A673 (cell line): ENCODE measurements around the gene ZNF462. TPM values are rescaled to one million over a fixed set of nuclear protein-coding genes. Genes with fewer than 3 reads are reported as not detected.

Source experiments
- BruUV-seq: library from RNA; stranded (reverse); fragments of 400-500 nt; replicated peaks from 2 replicates; lab custom pipeline; 2021; lab: Mats Ljungman, UMichigan
- CTCF ChIA-PET: fragments of 300-600 bp; sonication (Branson Sonifier 250); formaldehyde crosslinking; loops from one replicate; lab custom pipeline; 2022; ENCODE audit warnings: antibody characterized with exemption; lab: Charles Lee
- POLR2A ChIA-PET: fragments of 300-600 bp; sonication (Branson Sonifier 250); formaldehyde crosslinking; loops from one replicate; lab custom pipeline; 2022; ENCODE audit warnings: antibody characterized with exemption; ENCODE audit not compliant: low non-redundant PET; lab: Charles Lee
- DNase-seq: peaks from one replicate; pipeline ENCODE4 v3.0.0-alpha.2; 2015; ENCODE audit warnings: low spot score
- H3K27ac ChIP-seq: fragments of 200-600 bp; sonication (generic); 2 replicates; pipeline ENCODE4 v1.5.1; 2016; ENCODE audit warnings: mixed run types, low read depth, mild to moderate bottlenecking, mixed read lengths, antibody characterized with exemption, low read length; ENCODE audit not compliant: poor library complexity, severe bottlenecking
- H3K27me3 ChIP-seq: fragments of 200-600 bp; sonication (generic); replicated peaks from 2 replicates; pipeline ENCODE4 v1.6.1; 2017; ENCODE audit warnings: mixed run types, low read depth, mild to moderate bottlenecking, mixed read lengths, antibody characterized with exemption, low read length; ENCODE audit not compliant: insufficient read depth, poor library complexity
- H3K36me3 ChIP-seq: fragments of 200-600 bp; sonication (generic); 2 replicates; pipeline ENCODE4 v1.6.1; 2016; ENCODE audit warnings: mixed run types, mild to moderate bottlenecking, mixed read lengths, antibody characterized with exemption, low read length; ENCODE audit not compliant: insufficient read depth, poor library complexity, severe bottlenecking
- H3K4me1 ChIP-seq: fragments of 200-600 bp; sonication (generic); 2 replicates; pipeline ENCODE4 v1.6.1; 2017; ENCODE audit warnings: mixed run types, mild to moderate bottlenecking, mixed read lengths, antibody characterized with exemption, low read length; ENCODE audit not compliant: insufficient read depth, poor library complexity, severe bottlenecking
- H3K4me3 ChIP-seq: fragments of 200-600 bp; sonication (generic); 2 replicates; pipeline ENCODE4 v1.5.1; 2016; ENCODE audit warnings: low read depth, mixed run types, mild to moderate bottlenecking, mixed read lengths, low read length; ENCODE audit not compliant: poor library complexity, severe bottlenecking
- H3K9me3 ChIP-seq: fragments of 200-600 bp; sonication (generic); 2 replicates; pipeline ENCODE4 v1.6.1; 2016; ENCODE audit warnings: mixed run types, low read depth, mild to moderate bottlenecking, mixed read lengths, antibody characterized with exemption, low read length; ENCODE audit not compliant: poor library complexity, severe bottlenecking
- EZH2 ChIP-seq: fragments of 200-600 bp; sonication (generic); IDR thresholded peaks from 2 replicates; pipeline ENCODE4 v1.6.1; 2017; ENCODE audit warnings: borderline replicate concordance, low read depth, mild to moderate bottlenecking, mixed read lengths, antibody characterized with exemption, low read length; ENCODE audit not compliant: poor library complexity, severe bottlenecking
- intact Hi-C: fragments of 100-400 bp; cut with micrococcal nuclease; formaldehyde crosslinking; loops from one replicate; pipeline ENCODE4 v1.10.0; 2022; ENCODE audit not compliant: unreplicated experiment
- total RNA-seq: library from RNA; stranded (reverse); gene quantifications from 2 replicates; pipeline ENCODE4 v1.2.3, GENCODE V29; 2021
- TF ChIP-seq, protein P1 (sequence below): fragments of 300-800, 200-600 bp; sonication (generic); conservative IDR thresholded peaks from 2 replicates; pipeline ENCODE4 v1.5.1; 2017; ENCODE audit warnings: low read depth, mild to moderate bottlenecking, antibody characterized with exemption, low read length, moderate library complexity, mixed read lengths

Gene ZNF462
- total RNA-seq, 1 experiment from 2014 or later: 40.5 TPM

DNA sequence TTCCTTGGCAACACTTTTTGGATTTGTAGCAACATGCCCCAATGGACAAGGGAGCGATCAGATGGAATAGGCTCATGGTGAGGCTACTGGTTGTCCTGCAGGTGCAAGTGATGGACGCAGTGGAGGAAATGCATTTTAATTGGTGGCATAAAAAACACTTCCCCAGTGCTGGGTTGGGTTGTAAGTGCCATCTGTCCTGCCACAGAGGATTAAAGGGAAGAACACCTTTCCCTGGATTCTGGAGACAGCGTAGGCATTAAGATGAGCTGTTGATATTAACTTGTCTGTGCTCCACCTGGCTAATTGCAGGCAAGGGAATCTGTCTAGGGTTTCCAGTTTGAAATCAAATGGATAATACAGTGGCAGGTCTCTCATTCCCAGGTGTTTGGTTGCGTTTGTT lies 173.4 kb downstream of the ZNF462 start:
- ChIA-PET CTCF (no interaction called here), POLR2A (no interaction called here)
- no peak for TF ChIP-seq EZH2
- TF ChIP-seq, protein P1, sequence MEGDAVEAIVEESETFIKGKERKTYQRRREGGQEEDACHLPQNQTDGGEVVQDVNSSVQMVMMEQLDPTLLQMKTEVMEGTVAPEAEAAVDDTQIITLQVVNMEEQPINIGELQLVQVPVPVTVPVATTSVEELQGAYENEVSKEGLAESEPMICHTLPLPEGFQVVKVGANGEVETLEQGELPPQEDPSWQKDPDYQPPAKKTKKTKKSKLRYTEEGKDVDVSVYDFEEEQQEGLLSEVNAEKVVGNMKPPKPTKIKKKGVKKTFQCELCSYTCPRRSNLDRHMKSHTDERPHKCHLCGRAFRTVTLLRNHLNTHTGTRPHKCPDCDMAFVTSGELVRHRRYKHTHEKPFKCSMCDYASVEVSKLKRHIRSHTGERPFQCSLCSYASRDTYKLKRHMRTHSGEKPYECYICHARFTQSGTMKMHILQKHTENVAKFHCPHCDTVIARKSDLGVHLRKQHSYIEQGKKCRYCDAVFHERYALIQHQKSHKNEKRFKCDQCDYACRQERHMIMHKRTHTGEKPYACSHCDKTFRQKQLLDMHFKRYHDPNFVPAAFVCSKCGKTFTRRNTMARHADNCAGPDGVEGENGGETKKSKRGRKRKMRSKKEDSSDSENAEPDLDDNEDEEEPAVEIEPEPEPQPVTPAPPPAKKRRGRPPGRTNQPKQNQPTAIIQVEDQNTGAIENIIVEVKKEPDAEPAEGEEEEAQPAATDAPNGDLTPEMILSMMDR: no peak
- Histone ChIP-seq H3K27me3 (no peaks in the 10 kb centered on the region), H3K27ac (no peak overlapping the region), H3K4me3 (no peak overlapping the region), H3K36me3 (no peaks in the 10 kb centered on the region), H3K9me3 (no peaks in the 10 kb centered on the region), H3K4me1 (no peaks in the 10 kb centered on the region)
- intact Hi-C loops: no loop called here
- no TSS peak for BruUV-seq
- DNase-seq: no peak

DNA sequence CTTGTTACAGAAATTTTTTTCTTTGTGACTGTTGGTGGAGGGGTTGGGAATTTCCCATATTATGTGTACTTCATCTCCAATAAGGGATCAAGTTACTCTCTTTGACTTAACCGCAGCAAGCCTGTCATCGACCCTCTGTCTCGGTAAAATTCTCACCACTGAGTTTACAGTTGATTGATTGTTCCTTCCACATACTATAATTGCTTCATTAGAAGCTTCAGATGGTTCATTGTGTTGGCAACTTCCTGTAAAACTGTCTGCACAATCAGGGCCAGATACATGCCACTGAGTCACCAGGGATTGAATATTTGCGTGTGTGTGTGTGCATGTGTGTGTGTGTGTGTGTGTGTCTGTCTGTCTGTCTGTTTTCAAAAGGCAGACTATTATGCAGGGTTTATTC lies 176.6 kb downstream of the ZNF462 start:
- ChIA-PET CTCF (no interaction called here), POLR2A (no interaction called here)
- TF ChIP-seq, protein P1: no peak
- no peak for TF ChIP-seq EZH2
- no peaks in the 10 kb centered on the region for H3K27me3 ChIP-seq
- no peak overlapping the region for H3K27ac ChIP-seq
- BruUV-seq: no TSS peak
- intact Hi-C loops: no loop called here
- no peaks in the 10 kb centered on the region for H3K36me3 ChIP-seq
- H3K9me3 ChIP-seq: no peaks in the 10 kb centered on the region
- DNase-seq: peak; percentile 21
- no peak overlapping the region for H3K4me3 ChIP-seq
- no peaks in the 10 kb centered on the region for H3K4me1 ChIP-seq

DNA sequence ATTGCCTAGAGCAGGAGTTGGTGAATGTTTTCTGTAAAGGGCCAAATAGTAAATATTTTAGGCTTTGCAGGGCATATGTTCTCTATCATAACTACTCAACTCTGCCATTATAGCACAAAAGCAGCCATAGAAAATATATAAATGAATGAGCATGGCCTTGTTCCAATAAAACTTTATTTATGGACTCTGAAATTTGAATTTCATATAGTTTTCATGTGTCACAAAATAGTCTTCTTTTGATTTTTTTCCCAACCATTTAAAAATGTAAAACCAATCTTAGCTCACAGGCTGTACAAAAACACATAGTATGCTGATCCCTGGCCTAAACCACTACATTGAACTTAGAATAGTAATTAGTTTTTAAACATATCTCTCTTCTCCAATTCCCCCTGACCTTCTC lies 179.6 kb downstream of the ZNF462 start:
- DNase-seq: no peak
- no peaks in the 10 kb centered on the region for H3K27me3 ChIP-seq
- H3K4me3 ChIP-seq: no peak overlapping the region
- TF ChIP-seq EZH2: no peak
- TF ChIP-seq, protein P1: no peak
- H3K27ac ChIP-seq: no peak overlapping the region
- ChIA-PET POLR2A (no interaction called here), CTCF (no interaction called here)
- H3K9me3 ChIP-seq: no peaks in the 10 kb centered on the region
- intact Hi-C loops: no loop called here
- no TSS peak for BruUV-seq
- H3K4me1 ChIP-seq: no peaks in the 10 kb centered on the region
- no peaks in the 10 kb centered on the region for H3K36me3 ChIP-seq
